ENCODE measurements around the gene TMEM41A. TPM values are rescaled to one million over a fixed set of nuclear protein-coding genes. Genes with fewer than 3 reads are reported as not detected.

TMEM41A gene
- polyA plus RNA-seq, 1 donor (not counting 4 experiments of a cell fraction or from before 2014, with no cell fraction given): 31.9 TPM

- FAIRE-seq (no peak), DNase-seq (ENCODE audit: low read depth, low spot score) (no peak)
- Histone ChIP-seq H3K9ac (ENCODE audit: control insufficient read depth, extremely low read depth, insufficient read depth, low read length) (no peak overlapping the region), H3K27ac (ENCODE audit: control insufficient read depth, insufficient read depth, low read length) (no peak overlapping the region), H3K4me3 (ENCODE audit: control insufficient read depth in 2 of 3, extremely low read depth in 1 of 3, insufficient read depth in 2 of 3, low read depth in 1 of 3, low read length in 3 of 3) (no peak overlapping the region), H3K27me3 (ENCODE audit: control insufficient read depth, extremely low read depth, insufficient read depth, low read length) (no peaks in the 10 kb centered on the region), H3K9me1 (ENCODE audit: control insufficient read depth, extremely low read depth, insufficient read depth, low read length) (no peaks in the 10 kb centered on the region), H3K4me1 (ENCODE audit: control insufficient read depth, extremely low read depth, insufficient read depth, low read length) (no peaks in the 10 kb centered on the region), H2AFZ (ENCODE audit: control insufficient read depth, low read length) (no peak overlapping the region), H4K20me1 (ENCODE audit: control insufficient read depth, extremely low read depth, insufficient read depth, low read length) (no peaks in the 10 kb centered on the region), H3K4me2 (ENCODE audit: control insufficient read depth, extremely low read depth, insufficient read depth, low read depth, low read length) (no peak overlapping the region), H3K9me3 (ENCODE audit: control insufficient read depth, low read depth, low read length) (no peaks in the 10 kb centered on the region), H3K36me3 (ENCODE audit: control insufficient read depth in 2 of 2, extremely low read depth in 1 of 2, insufficient read depth in 2 of 2, low read length in 2 of 2) (no peaks in the 10 kb centered on the region), H3K79me2 (ENCODE audit: control insufficient read depth, insufficient read depth, low read length) (no peaks in the 10 kb centered on the region)
- TF ChIP-seq CTCF (optimal IDR thresholded peaks at IDR 0.05 in 1 of 3, IDR thresholded peaks at IDR 0.05 in 1 of 3, conservative IDR thresholded peaks at IDR 0.05 in 1 of 3; ENCODE audit: extremely low read depth in 1 of 3, insufficient read depth in 2 of 3, low read length in 3 of 3) (no peak), EZH2 (IDR thresholded peaks at IDR 0.05; ENCODE audit: low read length) (no peak)
- dilution Hi-C loops (cut with MboI; ENCODE audit: extremely low pct_ligation_motif_present, low sequenced_read_pairs): no loop called here
These were observed 5.8 kb upstream of the TMEM41A start for GRCh38 chr3:185504636-185505035.

GRCh38 chr3:185503521-185503920 lies 4.7 kb upstream of the TMEM41A start:
- TF ChIP-seq EZH2 (IDR thresholded peaks at IDR 0.05; ENCODE audit: low read length) (no peak), CTCF (optimal IDR thresholded peaks at IDR 0.05 in 1 of 3, IDR thresholded peaks at IDR 0.05 in 1 of 3, conservative IDR thresholded peaks at IDR 0.05 in 1 of 3; ENCODE audit: extremely low read depth in 1 of 3, insufficient read depth in 2 of 3, low read length in 3 of 3) (no peak)
- H3K4me1 ChIP-seq (ENCODE audit: control insufficient read depth, extremely low read depth, insufficient read depth, low read length): no peaks in the 10 kb centered on the region
- H3K4me2 ChIP-seq (ENCODE audit: control insufficient read depth, extremely low read depth, insufficient read depth, low read depth, low read length): no peak overlapping the region
- no peak overlapping the region for H3K27ac ChIP-seq (ENCODE audit: control insufficient read depth, insufficient read depth, low read length)
- no peaks in the 10 kb centered on the region for H4K20me1 ChIP-seq (ENCODE audit: control insufficient read depth, extremely low read depth, insufficient read depth, low read length)
- dilution Hi-C loops (cut with MboI; ENCODE audit: extremely low pct_ligation_motif_present, low sequenced_read_pairs): no loop called here
- no peak overlapping the region for H3K4me3 ChIP-seq (ENCODE audit: control insufficient read depth in 2 of 3, extremely low read depth in 1 of 3, insufficient read depth in 2 of 3, low read depth in 1 of 3, low read length in 3 of 3)
- H3K79me2 ChIP-seq (ENCODE audit: control insufficient read depth, insufficient read depth, low read length): no peaks in the 10 kb centered on the region
- no peaks in the 10 kb centered on the region for H3K27me3 ChIP-seq (ENCODE audit: control insufficient read depth, extremely low read depth, insufficient read depth, low read length)
- H3K9me1 ChIP-seq (ENCODE audit: control insufficient read depth, extremely low read depth, insufficient read depth, low read length): no peaks in the 10 kb centered on the region
- no peak overlapping the region for H3K9ac ChIP-seq (ENCODE audit: control insufficient read depth, extremely low read depth, insufficient read depth, low read length)
- no peak overlapping the region for H2AFZ ChIP-seq (ENCODE audit: control insufficient read depth, low read length)
- DNase-seq (ENCODE audit: low read depth, low spot score) (no peak), FAIRE-seq (no peak)
- no peaks in the 10 kb centered on the region for H3K9me3 ChIP-seq (ENCODE audit: control insufficient read depth, low read depth, low read length)
- H3K36me3 ChIP-seq (ENCODE audit: control insufficient read depth in 2 of 2, extremely low read depth in 1 of 2, insufficient read depth in 2 of 2, low read length in 2 of 2): no peaks in the 10 kb centered on the region

All from keratinocyte (primary cell).